DMS79 treated with DMSO at 0.1 percent for 48 hours (cell line): ENCODE measurements around the gene ALKBH3.

Source experiments
- DNase-seq: peaks from one replicate; lab custom pipeline; 2025; lab: John Stamatoyannopoulos, UW

The ALKBH3 gene

GRCh38 chr11:43941257-43941994 lies 60.8 kb downstream of the ALKBH3 start:
- DNase-seq = no peak

GRCh38 chr11:43942662-43943371 lies 62.2 kb downstream of the ALKBH3 start:
- no peak for DNase-seq

GRCh38 chr11:43943372-43943930 lies 62.8 kb downstream of the ALKBH3 start:
- no peak for DNase-seq

- DNase-seq = no peak
Observed at GRCh38 chr11:43943931-43944751, 63.5 kb downstream of the ALKBH3 start.

GRCh38 chr11:43944761-43945311 lies 64.2 kb downstream of the ALKBH3 start:
- peak; percentile 29 for DNase-seq

- DNase-seq = no peak
Observed at GRCh38 chr11:43947003-43947500, 66.4 kb downstream of the ALKBH3 start.

- no peak for DNase-seq
Observed at GRCh38 chr11:43947815-43948214, 67.2 kb downstream of the ALKBH3 start.

GRCh38 chr11:43948341-43949225 lies 68.0 kb downstream of the ALKBH3 start:
- no peak for DNase-seq

GRCh38 chr11:43950311-43950855 lies 69.8 kb downstream of the ALKBH3 start:
- DNase-seq = no peak

- no peak for DNase-seq
Observed at GRCh38 chr11:43951231-43951630, 70.6 kb downstream of the ALKBH3 start.

- no peak for DNase-seq
Observed at GRCh38 chr11:43952020-43952400, 71.4 kb downstream of the ALKBH3 start.

GRCh38 chr11:43952401-43953342 lies 72.0 kb downstream of the ALKBH3 start:
- DNase-seq = no peak

- DNase-seq = no peak
Observed at GRCh38 chr11:43953521-43953920, 72.9 kb downstream of the ALKBH3 start.

- DNase-seq = no peak
Observed at GRCh38 chr11:43954241-43954640, 73.6 kb downstream of the ALKBH3 start.

GRCh38 chr11:43955381-43956118 lies 74.9 kb downstream of the ALKBH3 start:
- DNase-seq = no peak

- DNase-seq = no peak
Observed at GRCh38 chr11:43957571-43957970, 76.9 kb downstream of the ALKBH3 start.

- DNase-seq = no peak
Observed at GRCh38 chr11:43959321-43959995, 78.8 kb downstream of the ALKBH3 start.
